ENCODE data around the gene INCENP.
"Not testable (repeated sequence)": the region's sequence is repeated elsewhere in the genome, so short reads cannot be mapped to it uniquely, and the experiment has no call there.

Gene INCENP
- 24.1 to 35.9 reads per million in 2 experiments for total RNA-seq

DNA sequence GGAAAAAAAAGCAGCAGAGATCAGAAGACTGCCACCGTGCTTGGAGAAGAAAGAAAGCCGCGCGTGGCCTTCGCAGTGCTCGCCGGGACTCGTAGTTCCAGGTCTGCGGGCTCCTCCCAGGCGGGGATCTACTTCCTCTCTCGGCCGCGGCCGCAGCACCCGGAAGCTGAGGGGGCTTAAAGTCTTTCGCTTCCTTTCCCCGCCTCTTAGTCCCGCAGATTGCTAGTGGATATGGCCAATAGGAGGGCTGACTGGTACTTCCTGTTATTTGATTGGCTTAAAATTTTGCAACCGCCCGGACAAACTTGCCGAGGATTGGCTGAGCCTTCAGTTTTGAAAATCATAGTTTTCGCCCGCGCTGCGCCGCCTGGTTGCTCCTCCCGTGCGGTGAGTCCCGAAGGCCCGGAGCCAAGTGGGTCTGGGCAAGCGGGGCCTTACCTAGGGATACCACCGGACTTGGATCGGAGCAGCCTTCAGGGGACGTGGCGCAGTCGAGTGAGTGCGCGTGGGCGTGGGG, at the start of gene INCENP:
INCENP (plus strand) TSS at position 343 of the 517 bp plus-strand sequence. CDS start 4,151 bp downstream, outside the sequence.
- DNase-seq (ENCODE audit: low read depth) = peak; percentile 91

DNA sequence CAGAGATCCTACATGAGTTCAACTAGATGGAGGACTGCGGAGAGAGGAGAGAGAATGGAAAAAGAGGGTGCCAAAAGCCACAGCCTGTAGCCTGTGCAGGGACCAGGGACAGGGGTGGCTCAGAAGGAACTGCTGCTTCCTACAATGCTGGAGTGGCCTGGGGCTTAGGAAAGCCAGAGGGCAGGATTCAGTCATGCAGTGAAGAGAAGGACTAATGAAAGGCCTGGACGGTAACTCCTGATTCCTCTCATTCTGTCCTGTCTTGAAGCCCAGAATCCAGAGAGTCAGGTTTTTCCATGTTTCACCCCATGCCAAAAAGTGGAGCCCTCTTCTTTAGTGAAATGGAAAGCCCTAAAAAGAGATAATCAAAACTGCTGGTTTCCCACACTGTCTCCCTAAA, 48.4 kb upstream of the INCENP start:
- no peak for DNase-seq (ENCODE audit: low read depth)

DNA sequence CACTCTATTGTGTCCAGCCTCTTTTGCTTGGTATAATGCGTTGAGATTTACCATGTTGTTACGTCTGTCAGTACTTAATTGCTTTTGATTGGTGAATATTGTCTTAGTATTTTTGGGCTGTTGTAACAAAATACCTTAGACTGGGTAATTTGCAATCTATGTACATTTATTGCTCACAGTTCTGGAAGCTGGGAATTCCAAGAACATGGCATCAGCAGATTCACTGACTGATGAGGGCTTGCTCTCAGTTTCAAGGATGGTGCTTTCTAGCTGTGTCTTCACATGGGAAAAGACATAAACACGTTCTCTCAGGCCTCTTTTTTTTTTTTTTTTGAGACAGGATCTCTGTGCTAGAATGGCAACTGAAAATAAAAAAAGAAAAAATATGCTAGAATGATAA, 46.7 kb upstream of the INCENP start:
- no peak for DNase-seq (ENCODE audit: low read depth)

DNA sequence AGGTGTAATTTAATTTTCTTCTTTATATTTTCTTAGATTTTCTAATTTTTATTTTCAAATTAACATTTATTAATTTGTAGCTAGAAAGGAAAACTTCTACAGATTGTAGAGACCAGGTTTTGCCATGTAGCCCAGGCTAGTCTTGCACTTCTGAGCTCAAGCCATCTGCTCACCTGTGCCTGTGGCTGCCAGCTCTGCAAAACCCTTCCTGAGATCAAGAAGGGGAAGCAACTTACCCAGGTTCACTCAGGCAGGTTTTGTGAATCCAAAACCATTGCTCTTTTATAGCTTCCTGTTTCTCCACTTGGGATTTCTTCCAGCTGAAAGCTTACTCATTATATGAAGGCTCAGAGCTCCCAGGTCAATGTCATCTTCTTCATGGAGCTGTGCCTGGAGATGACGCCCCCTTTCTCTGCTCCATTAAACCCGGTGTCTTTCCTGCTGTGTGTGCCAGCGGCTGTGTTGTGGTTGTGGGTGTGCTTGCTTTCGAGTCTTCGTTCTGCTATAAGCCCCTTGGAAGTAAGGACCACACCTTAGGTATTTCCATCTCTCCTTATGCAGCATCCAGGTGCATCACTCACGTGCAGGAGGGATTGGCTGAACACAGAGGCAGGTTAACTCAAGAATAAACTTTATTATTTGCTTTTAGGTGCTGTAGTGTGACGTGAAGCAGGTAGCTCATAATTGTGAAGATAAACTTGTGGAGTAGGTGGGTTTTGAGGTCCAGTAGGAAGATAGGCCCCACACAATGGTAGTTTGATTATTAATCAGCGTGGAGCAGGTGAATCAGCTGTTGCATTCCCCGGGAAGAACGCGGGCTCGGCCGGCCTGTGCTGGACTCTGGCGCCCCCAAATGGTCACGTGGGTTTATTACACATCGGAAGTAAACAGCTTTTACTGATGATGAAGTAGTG, 42.2 kb upstream of the INCENP start:
- DNase-seq (ENCODE audit: low read depth) = peak; percentile 74

DNA sequence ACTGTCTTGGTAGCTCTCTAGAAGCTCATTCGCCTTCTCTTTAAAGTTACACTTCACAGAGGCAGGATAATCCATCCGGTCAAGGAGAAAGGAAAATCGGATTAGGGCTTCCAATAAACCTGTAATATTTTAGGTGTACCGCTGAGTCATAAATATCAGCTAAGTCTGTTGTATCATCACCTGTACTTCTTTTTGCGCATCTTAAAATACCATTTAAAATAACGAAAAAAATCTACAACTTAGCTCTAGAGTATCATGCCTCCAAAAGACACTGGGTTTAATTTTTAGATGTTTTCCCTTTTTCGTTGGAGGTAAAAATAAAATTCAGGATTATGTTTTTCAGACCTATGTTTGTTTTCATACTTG, 41.5 kb upstream of the INCENP start:
- no peak for DNase-seq (ENCODE audit: low read depth)

DNA sequence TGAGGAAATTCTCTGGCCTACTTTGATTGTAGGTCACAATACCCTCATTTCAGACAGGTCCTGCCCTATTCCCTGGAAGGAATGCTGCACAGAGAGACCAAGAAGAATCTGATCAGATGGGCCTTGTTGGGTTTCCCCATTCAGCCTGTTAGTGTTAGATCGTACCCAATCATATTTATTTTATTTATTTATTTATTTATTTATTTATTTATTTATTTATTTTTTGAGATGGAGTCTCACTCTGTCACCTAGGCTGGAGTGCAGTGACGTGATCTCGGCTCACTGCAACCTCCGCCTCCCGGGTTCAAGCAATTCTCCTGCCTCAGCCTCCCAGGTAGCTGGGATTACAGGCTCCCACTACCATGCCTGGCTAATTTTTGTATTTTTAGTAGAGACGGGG, 39.0 kb upstream of the INCENP start:
- not testable (repeated sequence) for DNase-seq (ENCODE audit: low read depth)

DNA sequence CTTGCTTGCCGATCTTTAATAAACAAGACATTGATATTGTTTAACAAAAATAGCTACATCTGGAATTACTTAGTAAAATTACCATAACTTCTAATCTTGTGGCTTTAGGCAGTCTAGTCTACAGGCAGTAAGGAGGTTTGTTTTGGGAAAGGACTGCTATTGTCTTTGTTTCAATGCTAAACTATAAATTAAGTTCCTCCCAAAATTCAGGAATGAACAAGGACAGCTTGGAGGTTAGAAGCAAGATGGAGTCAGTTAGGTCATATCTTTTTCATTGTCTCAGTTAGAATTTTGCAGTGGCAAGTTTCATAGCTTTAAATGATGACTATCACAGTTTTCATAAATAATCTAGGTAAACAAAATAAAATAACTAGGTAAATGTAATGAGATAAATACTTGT, 36.1 kb upstream of the INCENP start:
- DNase-seq (ENCODE audit: low read depth) = no peak

DNA sequence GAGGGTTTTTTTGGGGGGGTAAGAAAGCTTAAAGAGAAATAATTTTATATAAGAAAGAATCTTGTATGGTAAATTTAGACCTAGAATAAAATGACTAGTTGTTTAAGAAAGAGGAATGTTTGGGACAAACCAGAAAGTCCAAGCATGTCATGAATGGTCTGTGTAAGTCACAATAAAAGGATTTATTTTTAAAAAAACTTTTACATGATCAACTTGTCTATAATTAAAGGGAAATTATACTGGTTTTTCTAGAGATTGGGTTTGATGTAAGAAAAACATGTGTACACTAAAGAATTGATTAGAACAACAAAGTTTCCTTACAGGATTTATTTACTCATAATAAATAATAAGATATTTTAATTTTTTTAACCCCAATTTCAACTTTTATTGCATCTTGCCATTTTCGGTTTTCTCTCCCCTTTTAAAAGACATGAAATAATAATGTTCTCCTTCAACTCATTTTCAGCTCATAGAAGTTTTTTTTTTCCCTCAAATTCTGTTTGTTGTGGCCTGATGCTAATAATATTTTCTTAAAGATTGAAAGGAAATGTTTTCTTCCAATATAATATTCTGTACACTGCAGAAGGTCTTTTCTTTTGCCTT, 35.4 kb upstream of the INCENP start:
- DNase-seq (ENCODE audit: low read depth) = no peak

DNA sequence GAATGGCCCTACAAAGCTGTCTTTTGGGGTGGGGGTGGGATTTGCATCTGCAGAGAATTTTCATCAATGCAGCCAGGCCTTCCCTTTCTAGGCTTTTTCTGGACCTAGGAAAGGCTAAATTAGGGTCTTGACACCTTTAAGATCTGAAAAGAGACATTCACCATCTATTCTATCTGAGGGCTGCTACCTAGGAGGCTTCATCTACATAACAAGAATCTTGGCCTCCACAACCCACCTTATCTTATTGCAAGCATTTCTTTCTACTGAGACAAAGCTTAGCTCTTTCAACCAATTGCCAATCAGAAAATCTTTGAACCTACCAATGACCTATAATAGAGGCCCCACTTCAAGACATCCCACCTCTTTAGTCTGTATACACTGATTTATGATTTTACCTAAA, 20.7 kb upstream of the INCENP start:
- no peak for DNase-seq (ENCODE audit: low read depth)

DNA sequence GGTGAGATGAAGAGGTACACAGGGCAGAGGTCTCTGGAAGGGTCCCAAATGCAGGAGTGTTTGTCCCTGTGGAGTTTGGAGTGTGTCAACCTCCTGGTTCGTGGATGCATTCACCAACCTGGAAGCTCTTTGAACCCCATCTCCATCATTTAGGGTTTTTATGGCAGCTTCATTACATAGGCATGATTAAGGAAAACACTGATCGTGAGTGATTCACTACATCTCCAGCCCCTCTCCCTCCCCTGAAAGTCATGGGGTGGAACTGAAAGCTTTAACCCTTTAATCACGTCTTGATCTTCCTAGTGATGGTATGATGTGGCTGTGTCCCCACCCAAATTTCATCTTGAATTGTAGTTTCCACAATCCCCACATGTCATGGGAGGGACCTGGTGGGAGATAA, 19.8 kb upstream of the INCENP start:
- no peak for DNase-seq (ENCODE audit: low read depth)

DNA sequence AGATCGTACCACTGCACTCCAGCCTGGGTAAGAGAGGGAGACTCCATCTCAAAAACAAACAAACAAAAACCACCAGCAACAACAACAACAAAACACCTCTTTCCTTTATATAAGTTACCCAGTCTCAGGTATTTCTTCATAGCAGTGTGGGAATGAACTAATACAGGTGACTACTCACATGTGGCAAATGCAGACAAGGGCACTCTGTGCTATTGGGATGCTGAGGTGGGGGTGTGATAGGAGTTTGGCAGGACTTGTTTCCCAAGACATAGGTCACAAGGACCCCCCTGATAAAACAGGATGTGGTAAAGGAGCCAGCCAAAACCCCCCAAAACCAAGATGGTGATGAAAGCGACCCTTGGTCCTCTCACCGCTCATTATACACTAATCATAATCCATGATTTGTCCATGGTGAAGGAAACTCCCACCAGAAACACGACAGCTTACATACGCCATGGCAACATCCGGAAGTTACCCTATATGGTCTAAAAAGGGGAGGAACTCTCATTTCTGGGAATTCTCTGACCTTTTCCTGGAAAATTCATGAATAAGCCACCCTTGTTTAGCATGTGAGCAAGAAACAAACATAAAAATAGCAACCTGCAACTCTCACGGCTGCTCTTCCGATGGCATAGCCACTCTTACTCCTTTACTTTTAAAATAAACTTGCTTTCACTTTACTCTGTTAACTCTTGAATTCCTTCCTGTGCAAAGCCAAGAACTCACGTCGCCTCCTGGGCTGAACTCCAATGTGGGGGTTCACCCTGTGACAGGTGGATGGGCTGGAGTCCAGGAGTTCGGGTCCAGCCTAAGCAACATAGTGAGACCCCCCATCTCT, 18.8 kb upstream of the INCENP start:
- no peak for DNase-seq (ENCODE audit: low read depth)

DNA sequence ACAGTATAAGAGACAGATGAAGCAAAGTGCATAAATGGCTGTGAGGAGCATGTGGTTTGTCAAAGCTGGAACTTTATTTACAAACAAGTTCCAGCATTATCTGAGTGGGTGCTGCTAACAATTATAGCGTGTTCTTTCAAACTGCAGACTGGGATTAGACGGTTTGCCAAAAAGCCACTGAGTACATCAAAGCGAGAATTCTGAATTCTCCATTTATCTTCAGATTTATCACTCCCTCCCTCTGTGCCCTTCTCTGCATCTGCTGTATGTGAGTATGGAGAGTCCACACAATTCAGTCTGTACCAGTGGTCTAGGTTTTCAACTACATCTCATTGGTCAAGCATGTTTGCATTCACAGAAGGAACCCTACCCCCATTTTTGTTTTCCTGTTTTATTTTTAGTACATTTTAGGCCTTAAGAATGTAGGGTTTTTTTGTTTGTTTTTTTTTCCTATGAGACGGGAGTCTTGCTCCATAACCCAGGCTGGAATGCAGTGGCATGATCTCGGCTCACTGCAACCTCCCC, 18.1 kb upstream of the INCENP start:
- no peak for DNase-seq (ENCODE audit: low read depth)

DNA sequence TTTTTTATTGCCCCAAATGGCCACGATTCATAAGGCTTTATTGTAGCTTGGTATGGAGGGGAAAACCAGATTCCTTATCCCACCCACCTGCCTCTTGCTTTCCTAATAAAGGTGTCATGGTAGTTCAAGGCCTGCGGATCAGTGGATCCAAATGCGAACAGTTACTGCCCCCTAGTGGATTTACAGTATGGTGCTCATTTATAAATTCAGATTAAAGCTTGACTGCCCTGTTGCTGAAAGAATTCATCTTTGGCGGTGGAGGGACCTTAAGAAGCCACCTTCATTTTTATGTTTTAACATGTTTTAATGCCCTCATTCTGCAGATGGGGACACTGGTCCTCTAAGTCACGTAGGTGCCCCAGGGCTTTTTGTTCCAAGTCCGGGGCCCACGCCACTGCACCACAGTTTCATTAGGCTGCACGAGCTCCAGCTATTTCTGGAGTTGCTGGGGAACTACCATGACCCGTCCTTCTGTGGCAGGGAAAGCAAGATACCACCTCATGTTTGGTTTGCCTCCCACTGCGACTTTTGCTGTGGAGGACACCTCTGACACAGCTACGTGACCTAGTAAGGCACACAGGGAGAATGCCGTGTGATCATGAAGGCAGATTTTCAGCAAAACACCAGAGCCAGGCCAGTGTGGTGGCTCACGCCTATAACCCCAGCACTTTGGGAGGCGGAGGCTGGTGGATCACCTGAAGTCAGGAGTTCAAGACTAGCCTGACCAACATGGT, 15.6 kb upstream of the INCENP start:
- peak; percentile 25 for DNase-seq (ENCODE audit: low read depth)

DNA sequence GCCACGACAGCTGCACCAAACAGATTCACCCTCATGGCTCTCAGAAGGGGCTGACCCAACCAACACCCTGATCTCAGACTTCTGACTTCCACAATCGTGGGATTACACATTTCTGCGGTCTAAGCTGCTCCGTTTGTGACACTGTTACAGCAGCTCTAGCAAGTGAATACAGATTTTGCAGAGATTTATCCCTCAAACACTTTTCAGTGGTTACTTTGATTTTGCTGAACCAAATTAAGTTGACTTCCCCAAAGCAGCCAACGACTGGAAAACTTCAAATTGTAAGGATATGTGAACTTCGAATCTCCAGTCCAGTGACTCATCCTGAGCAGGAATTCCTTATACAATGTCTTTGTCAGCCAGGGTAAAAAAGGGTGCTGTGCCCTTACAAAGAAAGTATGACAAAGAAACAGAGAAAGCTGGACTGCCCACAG, 14.8 kb upstream of the INCENP start:
- no peak for DNase-seq (ENCODE audit: low read depth)

DNA sequence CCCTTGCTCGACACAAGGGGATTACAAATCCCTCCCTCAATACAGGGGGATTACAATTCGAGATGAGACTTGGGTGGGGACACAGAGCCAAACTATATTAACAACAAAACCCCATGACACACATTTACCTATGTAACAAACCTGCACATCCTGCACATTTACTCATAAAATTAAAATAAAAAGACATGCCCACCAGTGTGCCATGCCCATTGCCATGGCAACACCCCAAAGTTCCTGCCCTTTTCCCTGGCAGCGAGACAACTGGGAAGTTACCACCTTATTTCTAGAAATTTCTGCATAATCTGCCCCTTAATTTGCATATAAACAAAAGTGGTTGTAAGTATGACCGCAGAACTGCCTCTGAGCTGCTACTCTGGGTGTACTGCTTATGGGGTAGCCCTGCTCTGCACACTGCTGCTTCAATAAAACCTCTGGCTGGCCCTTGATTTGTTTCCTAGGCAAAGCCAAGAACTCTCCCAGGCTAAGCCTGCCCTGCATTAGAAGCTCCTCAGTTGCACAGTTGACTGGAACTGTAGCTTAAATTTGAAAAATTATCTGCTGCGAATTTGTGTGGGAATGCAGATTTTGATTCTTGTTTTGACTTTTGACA, 8.6 kb upstream of the INCENP start:
- no peak for DNase-seq (ENCODE audit: low read depth)

DNA sequence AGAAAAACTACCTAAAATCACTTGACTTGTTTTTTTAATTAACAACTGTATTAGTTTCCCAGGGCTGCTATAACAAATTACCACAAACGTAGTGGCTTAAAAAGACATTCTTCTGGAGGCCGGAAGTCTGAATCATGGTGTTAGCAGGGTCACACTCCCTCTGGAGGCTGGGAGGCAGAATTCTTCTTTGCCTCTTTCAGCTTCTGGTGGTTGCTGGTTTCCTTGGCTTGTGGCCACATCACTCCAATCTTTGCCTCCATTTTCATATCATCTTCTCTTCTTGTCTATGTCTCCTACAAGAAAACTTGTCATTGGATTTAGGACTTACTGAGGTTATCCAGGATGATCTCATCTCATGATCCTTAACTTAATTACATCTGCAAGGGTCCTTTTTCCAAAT, 7.4 kb upstream of the INCENP start:
- no peak for DNase-seq (ENCODE audit: low read depth)

DNA sequence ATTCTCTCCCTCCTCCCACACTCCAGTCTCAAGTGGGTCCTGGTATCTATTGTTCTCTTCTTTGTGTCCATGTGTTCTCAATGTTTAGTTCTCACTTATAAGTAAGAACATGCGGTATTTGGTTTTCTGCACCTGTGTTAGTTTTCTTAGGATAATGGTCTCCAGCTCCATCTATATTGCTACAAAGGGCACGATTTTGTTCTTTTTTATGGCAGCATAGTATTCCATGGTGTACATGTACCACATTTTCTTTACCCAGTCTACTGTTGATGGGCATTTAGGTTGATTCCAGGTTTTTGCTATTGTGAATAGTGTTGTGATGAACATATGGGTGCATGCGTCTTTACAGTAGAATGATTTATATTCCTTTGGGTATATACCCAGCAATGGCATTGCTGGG, 4.2 kb upstream of the INCENP start:
- no peak for DNase-seq (ENCODE audit: low read depth)

DNA sequence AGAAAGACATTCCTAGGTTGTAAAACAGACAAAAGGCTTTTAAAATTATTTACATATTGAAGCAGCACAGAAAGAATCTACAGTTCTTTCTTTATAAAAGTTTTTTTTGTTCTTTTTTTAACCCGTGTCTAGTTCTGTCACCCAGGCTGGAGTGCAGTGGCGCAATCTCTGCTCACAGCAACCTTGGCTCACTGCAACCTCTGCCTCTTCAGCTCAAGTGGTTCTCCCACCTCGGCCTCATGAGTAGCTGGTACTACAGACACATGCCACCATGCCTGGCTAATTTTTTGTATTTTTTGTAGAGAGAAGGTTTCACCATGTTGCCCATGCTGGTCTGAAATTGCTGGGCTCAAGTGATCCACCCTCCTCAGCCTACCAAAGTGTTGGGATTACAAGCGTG, 3.8 kb upstream of the INCENP start:
- DNase-seq (ENCODE audit: low read depth) = no peak

DNA sequence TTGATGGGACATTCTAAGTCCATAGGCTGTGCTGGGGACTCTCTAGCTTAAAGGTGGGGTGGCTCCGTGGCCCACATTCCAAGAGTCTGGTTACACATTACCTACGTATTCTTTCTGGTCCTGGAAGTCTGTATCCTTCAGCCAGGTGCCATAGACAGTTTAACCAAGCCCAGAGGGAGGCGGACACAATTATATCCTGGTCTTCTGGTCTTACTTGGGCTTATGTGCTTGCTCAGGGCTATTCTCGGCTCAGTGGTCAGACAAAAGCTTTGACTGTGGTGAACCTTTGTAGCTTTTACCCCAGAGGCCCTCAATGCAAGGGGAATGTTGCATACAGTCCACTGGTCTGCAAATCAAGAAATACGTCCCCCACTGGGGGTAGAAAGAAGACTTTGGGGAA, 3.4 kb upstream of the INCENP start:
- DNase-seq (ENCODE audit: low read depth) = no peak

DNA sequence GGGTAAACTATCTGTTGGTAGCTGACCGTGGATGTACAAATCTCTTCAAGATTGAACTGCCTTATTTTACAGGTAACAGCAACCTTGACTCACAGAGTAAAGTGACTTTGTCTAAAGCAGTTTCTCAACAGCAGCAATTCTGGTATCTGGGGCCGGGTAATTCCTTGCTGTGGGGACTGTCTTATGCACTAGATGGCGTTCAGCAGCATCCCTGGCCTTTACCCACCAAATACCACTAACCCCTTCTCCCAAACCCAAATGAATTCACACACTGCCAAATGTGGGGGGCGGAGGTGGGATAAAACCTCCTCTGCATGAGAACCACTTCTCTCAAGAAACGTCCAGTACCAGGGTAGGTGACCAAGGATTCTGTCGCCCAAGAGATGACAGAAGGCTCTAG, 1.7 kb upstream of the INCENP start:
- DNase-seq (ENCODE audit: low read depth) = no peak

Measured in T follicular helper cell (primary cell).